ENCODE measurements around the gene RTN4RL2. TPM values are rescaled to one million over a fixed set of nuclear protein-coding genes. Genes with fewer than 3 reads are reported as not detected.

The RTN4RL2 gene
- polyA plus RNA-seq, 2 donors: 0.20 to 0.49 TPM

DNA sequence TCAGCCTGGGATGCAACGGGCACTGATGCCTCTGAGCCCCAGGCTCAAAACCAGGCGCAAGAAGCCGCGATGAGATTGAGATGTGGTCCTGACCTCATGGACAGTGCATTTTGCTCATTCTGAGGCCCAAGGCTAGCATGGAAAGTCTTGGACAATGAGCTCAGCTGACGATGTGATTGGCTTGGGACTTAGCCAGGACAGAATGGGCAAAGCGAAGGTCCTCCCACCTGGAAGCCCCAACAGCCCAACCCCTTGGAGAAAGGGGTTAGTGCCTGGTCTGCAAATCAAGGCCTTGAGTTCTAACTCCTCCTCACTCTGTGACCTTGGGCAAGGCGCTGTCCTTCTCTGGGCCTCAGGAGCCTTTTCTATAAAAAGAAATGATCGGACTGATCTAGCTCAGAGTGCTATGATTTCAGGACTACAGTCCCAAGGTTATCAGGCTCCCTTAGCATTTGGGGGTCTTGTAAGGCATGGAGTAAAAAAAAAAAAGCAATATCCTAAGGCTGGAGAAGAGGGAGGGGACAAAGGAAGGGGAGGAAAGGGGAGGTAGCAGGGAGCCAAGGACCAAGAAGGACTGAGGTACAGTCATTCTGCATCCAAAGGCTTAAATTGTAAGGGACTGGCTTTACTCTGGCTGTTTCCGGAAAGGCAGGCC, 36.1 kb upstream of the RTN4RL2 start:
- Histone ChIP-seq H3K36me3 (ENCODE audit: control insufficient read depth in 2 of 2, insufficient read depth in 2 of 2, low read length in 1 of 2) (peaks cover 2 to 4% of the 10 kb centered on the region in 2 donors), H3K4me1 (ENCODE audit: control insufficient read depth in 2 of 2, insufficient read depth in 2 of 2, low read length in 1 of 2) (peaks cover 4 to 23% of the 10 kb centered on the region in 2 donors), H3K27me3 (ENCODE audit: control insufficient read depth in 1 of 2, insufficient read depth in 2 of 2, low read length in 2 of 2) (no peaks in the 10 kb centered on the region), H3K4me3 (ENCODE audit: low read depth in 1 of 2, low read length in 2 of 2) (peak overlapping the region in 1 of 2 donors; percentile 14), H3K27ac (ENCODE audit: low read depth in 2 of 2, low read length in 1 of 2) (peak overlapping the region; percentile 96 to 97), H3K9me3 (ENCODE audit: control insufficient read depth in 2 of 2, insufficient read depth in 1 of 2, low read depth in 1 of 2, low read length in 1 of 2) (no peaks in the 10 kb centered on the region)
- WGBS, 2 donors: 75% methylated on average over 9 of the region's 9 CpGs

DNA sequence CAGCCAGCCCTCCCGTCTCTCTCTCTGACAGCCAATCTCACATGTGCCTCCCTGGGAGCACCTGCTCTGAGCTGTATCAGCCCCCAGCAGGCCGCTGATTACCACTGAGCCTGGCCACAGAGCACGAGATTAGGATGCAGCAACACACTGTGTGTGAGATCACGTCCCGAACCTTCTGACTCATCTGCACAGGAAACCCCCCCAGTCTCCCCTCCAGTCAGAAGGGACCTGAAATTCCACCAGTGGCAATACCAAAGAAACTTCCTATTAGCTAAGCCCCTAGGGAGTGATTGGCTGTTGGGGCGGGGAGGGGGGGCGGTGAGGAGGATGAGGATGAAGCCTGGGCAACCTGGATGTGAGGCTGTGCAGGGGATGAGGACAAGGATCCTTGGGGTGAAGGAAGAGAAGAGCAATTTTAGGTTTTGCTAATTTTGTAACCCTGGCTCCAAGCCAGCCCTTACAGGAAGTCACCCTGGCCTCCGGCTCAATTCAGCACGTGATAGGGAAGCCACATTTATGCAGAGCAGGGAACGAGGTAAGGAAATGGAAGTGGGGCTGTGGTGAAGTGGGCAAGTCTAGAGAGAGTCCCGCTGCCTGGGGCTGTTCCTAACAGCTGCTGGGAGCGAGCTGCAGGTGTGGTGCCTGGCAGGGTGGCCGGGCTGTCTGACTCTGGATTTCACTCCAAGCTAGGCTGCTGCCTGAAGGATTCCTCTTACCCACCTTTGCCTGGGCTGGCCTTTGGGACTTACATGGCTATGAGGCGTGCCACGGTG, 35.4 kb upstream of the RTN4RL2 start:
- 20 to 29% methylated on average over 15 of the region's 15 CpGs for WGBS, 2 donors
- peaks cover under 1 to 4% of the 10 kb centered on the region in 2 donors for H3K36me3 ChIP-seq (ENCODE audit: control insufficient read depth in 2 of 2, insufficient read depth in 2 of 2, low read length in 1 of 2)
- H3K27ac ChIP-seq (ENCODE audit: low read depth in 2 of 2, low read length in 1 of 2): peak overlapping the region; percentile 96 to 97
- H3K4me3 ChIP-seq (ENCODE audit: low read depth in 1 of 2, low read length in 2 of 2): peak overlapping the region; percentile 7 to 55
- no peaks in the 10 kb centered on the region for H3K9me3 ChIP-seq (ENCODE audit: control insufficient read depth in 2 of 2, insufficient read depth in 1 of 2, low read depth in 1 of 2, low read length in 1 of 2)
- H3K4me1 ChIP-seq (ENCODE audit: control insufficient read depth in 2 of 2, insufficient read depth in 2 of 2, low read length in 1 of 2): peaks cover 4 to 23% of the 10 kb centered on the region in 2 donors
- H3K27me3 ChIP-seq (ENCODE audit: control insufficient read depth in 1 of 2, insufficient read depth in 2 of 2, low read length in 2 of 2): no peaks in the 10 kb centered on the region

- H3K4me3 ChIP-seq (ENCODE audit: low read depth in 1 of 2, low read length in 2 of 2): peak overlapping the region; percentile 54 to 55
- H3K9me3 ChIP-seq (ENCODE audit: control insufficient read depth in 2 of 2, insufficient read depth in 1 of 2, low read depth in 1 of 2, low read length in 1 of 2): no peaks in the 10 kb centered on the region
- 10 to 27% methylated on average over 15 of the region's 15 CpGs for WGBS, 2 donors
- no peaks in the 10 kb centered on the region for H3K27me3 ChIP-seq (ENCODE audit: control insufficient read depth in 1 of 2, insufficient read depth in 2 of 2, low read length in 2 of 2)
- peaks cover 4 to 23% of the 10 kb centered on the region in 2 donors for H3K4me1 ChIP-seq (ENCODE audit: control insufficient read depth in 2 of 2, insufficient read depth in 2 of 2, low read length in 1 of 2)
- no peaks in the 10 kb centered on the region for H3K36me3 ChIP-seq (ENCODE audit: control insufficient read depth in 2 of 2, insufficient read depth in 2 of 2, low read length in 1 of 2)
- peak overlapping the region; percentile 96 to 97 for H3K27ac ChIP-seq (ENCODE audit: low read depth in 2 of 2, low read length in 1 of 2)
Measured at GRCh38 chr11:57425565-57426438, 34.5 kb upstream of the RTN4RL2 start.

GRCh38 chr11:57426439-57426928, 33.8 kb upstream of the RTN4RL2 start:
- Histone ChIP-seq H3K9me3 (ENCODE audit: control insufficient read depth in 2 of 2, insufficient read depth in 1 of 2, low read depth in 1 of 2, low read length in 1 of 2) (no peaks in the 10 kb centered on the region), H3K4me1 (ENCODE audit: control insufficient read depth in 2 of 2, insufficient read depth in 2 of 2, low read length in 1 of 2) (peaks cover 4 to 23% of the 10 kb centered on the region in 2 donors), H3K27ac (ENCODE audit: low read depth in 2 of 2, low read length in 1 of 2) (peak overlapping the region; percentile 96 to 97), H3K36me3 (ENCODE audit: control insufficient read depth in 2 of 2, insufficient read depth in 2 of 2, low read length in 1 of 2) (no peaks in the 10 kb centered on the region), H3K4me3 (ENCODE audit: low read depth in 1 of 2, low read length in 2 of 2) (peak overlapping the region; percentile 54 to 55), H3K27me3 (ENCODE audit: control insufficient read depth in 1 of 2, insufficient read depth in 2 of 2, low read length in 2 of 2) (no peaks in the 10 kb centered on the region)
- WGBS, 2 donors: 8 to 9% methylated on average over 16 of the region's 16 CpGs

DNA sequence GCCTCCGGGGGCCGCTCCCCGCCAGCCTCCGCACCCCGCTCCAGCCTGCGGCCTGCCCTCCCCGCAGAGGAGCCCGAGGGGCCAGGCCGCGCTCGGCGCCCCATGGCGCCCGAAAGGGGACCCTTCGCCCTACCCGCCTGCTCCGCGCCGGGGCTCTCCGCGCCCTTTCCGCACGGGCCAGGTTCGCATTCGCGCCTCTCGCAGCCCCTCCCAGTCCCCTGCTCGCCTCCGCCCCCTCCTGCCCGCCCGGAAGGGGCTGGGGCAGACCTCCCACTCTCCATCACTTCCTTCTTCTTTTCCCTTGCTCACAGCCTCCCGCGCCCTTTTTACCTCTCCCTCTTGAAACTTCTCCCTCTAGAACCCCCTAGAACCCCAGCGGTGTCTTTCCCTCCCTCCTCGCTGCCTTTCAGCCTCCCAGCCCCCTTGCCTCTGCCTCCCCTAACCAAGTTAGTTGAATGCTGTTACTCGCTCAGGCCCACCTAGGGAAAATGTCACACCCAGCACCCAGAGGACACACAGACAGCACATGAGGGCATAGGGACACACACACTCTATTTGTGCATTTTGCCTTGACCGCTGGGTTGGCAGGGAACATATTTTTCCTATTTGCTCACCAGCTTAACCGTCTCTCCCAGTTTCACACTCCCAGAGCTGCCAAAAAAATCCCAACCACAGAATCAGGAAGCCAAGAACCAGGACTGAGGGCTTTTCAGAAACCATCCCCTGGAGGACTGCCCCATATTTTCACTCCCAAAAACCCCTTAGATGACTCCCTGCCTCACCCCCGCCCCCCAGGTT, 33.2 kb upstream of the RTN4RL2 start, which contains the start of gene SLC43A3:
TSS of gene SLC43A3 (minus strand) at position 193 of the 798 bp plus-strand sequence. CDS start 949 bp downstream, outside the sequence.
- H3K4me1 ChIP-seq (ENCODE audit: control insufficient read depth in 2 of 2, insufficient read depth in 2 of 2, low read length in 1 of 2): peaks cover 4 to 23% of the 10 kb centered on the region in 2 donors
- H3K36me3 ChIP-seq (ENCODE audit: control insufficient read depth in 2 of 2, insufficient read depth in 2 of 2, low read length in 1 of 2): no peaks in the 10 kb centered on the region
- H3K4me3 ChIP-seq (ENCODE audit: low read depth in 1 of 2, low read length in 2 of 2): peak within 1 kb of the TSS; percentile 54 to 55
- peak within 1 kb of the TSS; percentile 96 to 97 for H3K27ac ChIP-seq (ENCODE audit: low read depth in 2 of 2, low read length in 1 of 2)
- no peaks in the 10 kb centered on the region for H3K9me3 ChIP-seq (ENCODE audit: control insufficient read depth in 2 of 2, insufficient read depth in 1 of 2, low read depth in 1 of 2, low read length in 1 of 2)
- H3K27me3 ChIP-seq (ENCODE audit: control insufficient read depth in 1 of 2, insufficient read depth in 2 of 2, low read length in 2 of 2): no peaks in the 10 kb centered on the region
- 2 to 4% methylated on average over 37 to 39 of the region's 39 CpGs for WGBS, 2 donors

GRCh38 chr11:57427727-57428082, 32.6 kb upstream of the RTN4RL2 start:
- Histone ChIP-seq H3K9me3 (ENCODE audit: control insufficient read depth in 2 of 2, insufficient read depth in 1 of 2, low read depth in 1 of 2, low read length in 1 of 2) (no peaks in the 10 kb centered on the region), H3K36me3 (ENCODE audit: control insufficient read depth in 2 of 2, insufficient read depth in 2 of 2, low read length in 1 of 2) (no peaks in the 10 kb centered on the region), H3K27ac (ENCODE audit: low read depth in 2 of 2, low read length in 1 of 2) (peak overlapping the region; percentile 96 to 97), H3K27me3 (ENCODE audit: control insufficient read depth in 1 of 2, insufficient read depth in 2 of 2, low read length in 2 of 2) (no peaks in the 10 kb centered on the region), H3K4me3 (ENCODE audit: low read depth in 1 of 2, low read length in 2 of 2) (no peak overlapping the region), H3K4me1 (ENCODE audit: control insufficient read depth in 2 of 2, insufficient read depth in 2 of 2, low read length in 1 of 2) (peaks cover 4 to 23% of the 10 kb centered on the region in 2 donors)
- WGBS, 2 donors: 25 to 40% methylated on average over 8 of the region's 8 CpGs

DNA sequence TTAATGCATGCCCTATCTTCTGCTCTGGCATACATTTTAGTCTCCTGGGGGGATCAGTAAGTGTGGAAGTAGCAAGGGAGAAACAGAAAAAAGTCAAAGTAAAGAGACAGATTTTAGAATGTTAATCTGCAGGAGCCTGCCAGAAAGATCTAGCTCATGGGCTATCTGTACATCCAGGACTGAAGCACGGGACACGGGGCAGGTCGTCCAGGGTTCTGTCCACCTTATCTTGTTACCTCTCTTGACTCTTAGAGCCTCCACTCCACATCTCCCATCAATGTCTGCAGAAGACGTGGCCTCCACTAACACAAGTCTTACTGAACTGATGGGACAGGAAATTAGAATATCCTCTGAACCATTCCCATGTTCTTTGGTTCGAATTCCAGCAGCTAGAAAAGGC, 31.7 kb upstream of the RTN4RL2 start:
- Histone ChIP-seq H3K4me3 (ENCODE audit: low read depth in 1 of 2, low read length in 2 of 2) (no peak overlapping the region), H3K9me3 (ENCODE audit: control insufficient read depth in 2 of 2, insufficient read depth in 1 of 2, low read depth in 1 of 2, low read length in 1 of 2) (no peaks in the 10 kb centered on the region), H3K27ac (ENCODE audit: low read depth in 2 of 2, low read length in 1 of 2) (no peak overlapping the region), H3K4me1 (ENCODE audit: control insufficient read depth in 2 of 2, insufficient read depth in 2 of 2, low read length in 1 of 2) (peaks cover 4 to 21% of the 10 kb centered on the region in 2 donors), H3K27me3 (ENCODE audit: control insufficient read depth in 1 of 2, insufficient read depth in 2 of 2, low read length in 2 of 2) (no peaks in the 10 kb centered on the region), H3K36me3 (ENCODE audit: control insufficient read depth in 2 of 2, insufficient read depth in 2 of 2, low read length in 1 of 2) (no peaks in the 10 kb centered on the region)
- 84 to 94% methylated on average over 5 of the region's 5 CpGs for WGBS, 2 donors

GRCh38 chr11:57429946-57430345, 30.4 kb upstream of the RTN4RL2 start:
- Histone ChIP-seq H3K4me3 (ENCODE audit: low read depth in 1 of 2, low read length in 2 of 2) (no peak overlapping the region), H3K27me3 (ENCODE audit: control insufficient read depth in 1 of 2, insufficient read depth in 2 of 2, low read length in 2 of 2) (no peaks in the 10 kb centered on the region), H3K36me3 (ENCODE audit: control insufficient read depth in 2 of 2, insufficient read depth in 2 of 2, low read length in 1 of 2) (no peaks in the 10 kb centered on the region), H3K4me1 (ENCODE audit: control insufficient read depth in 2 of 2, insufficient read depth in 2 of 2, low read length in 1 of 2) (peaks cover 4 to 13% of the 10 kb centered on the region in 2 donors), H3K27ac (ENCODE audit: low read depth in 2 of 2, low read length in 1 of 2) (no peak overlapping the region), H3K9me3 (ENCODE audit: control insufficient read depth in 2 of 2, insufficient read depth in 1 of 2, low read depth in 1 of 2, low read length in 1 of 2) (no peaks in the 10 kb centered on the region)
- WGBS, 2 donors: 49 to 57% methylated on average over 4 of the region's 4 CpGs
